Body of pancreas (tissue), 4 donors: ENCODE results near the gene ADAMTS10.

Experiments used
- CTCF ChIP-seq, 7 experiments: fragments of 450-650 bp in 4 of 7; fragments of 200-600 bp in 3 of 7; sonication (generic) in 3 of 7; IDR thresholded peaks; one replicate each; pipeline ENCODE4 v1.5.1; 2016 to 2019; ENCODE audit warnings: antibody characterized with exemption in 7 of 7
- POLR2A ChIP-seq, 3 donors: fragments of 450-650 bp; IDR thresholded peaks; one replicate each; pipeline ENCODE4 v1.6.1; 2016; ENCODE audit warnings: antibody characterized with exemption in 3 of 3, mild to moderate bottlenecking in 2 of 3

GRCh38 chr19:8567522-8568172, 42.9 kb downstream of the ADAMTS10 start:
- TF ChIP-seq CTCF (IDR thresholded peaks at IDR 0.05), result no peak
- TF ChIP-seq POLR2A (IDR thresholded peaks at IDR 0.05), result no peak
